Suppressor macrophage treated with lipopolysaccharide for 4 hours (primary cell): ENCODE measurements around the gene PCDHGB6.
"Not testable (repeated sequence)": the region's sequence is repeated elsewhere in the genome, so short reads cannot be mapped to it uniquely, and the experiment has no call there.

ENCODE experiments used
- DNase-seq: peaks from one replicate; pipeline ENCODE4 v3.0.0-alpha.2; 2020

Gene PCDHGB6

DNA sequence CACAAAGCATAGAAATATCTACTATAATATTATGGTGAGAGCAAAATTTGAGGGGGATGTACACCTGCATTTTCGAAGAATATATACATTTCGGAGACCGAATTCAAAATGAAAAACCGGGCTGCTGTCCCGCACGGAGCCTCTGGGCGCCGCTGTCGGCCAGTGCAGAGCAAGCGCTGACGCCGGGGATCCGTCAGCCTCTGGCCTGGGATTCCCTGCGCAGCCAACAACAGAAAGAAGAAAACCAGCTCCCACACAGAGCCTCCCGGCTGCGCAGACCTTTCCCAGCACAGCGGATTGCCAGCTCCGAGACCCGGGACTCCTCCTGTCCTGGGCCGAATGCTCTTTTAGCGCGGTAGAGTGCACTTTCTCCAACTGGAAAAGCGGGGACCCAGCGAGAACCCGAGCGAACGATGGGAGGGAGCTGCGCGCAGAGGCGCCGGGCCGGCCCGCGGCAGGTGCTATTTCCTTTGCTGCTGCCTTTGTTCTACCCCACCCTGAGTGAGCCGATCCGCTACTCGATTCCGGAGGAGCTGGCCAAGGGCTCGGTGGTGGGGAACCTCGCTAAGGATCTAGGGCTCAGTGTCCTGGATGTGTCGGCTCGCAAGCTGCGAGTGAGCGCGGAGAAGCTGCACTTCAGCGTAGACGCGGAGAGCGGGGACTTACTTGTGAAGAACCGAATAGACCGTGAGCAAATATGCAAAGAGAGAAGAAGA lies at the start of gene PCDHGB6:
Gene PCDHGB6 (plus strand): TSS at position 232 of the 716 bp plus-strand sequence. CDS start 182 bp downstream, at position 414.
- peak; percentile 57 for DNase-seq

DNA sequence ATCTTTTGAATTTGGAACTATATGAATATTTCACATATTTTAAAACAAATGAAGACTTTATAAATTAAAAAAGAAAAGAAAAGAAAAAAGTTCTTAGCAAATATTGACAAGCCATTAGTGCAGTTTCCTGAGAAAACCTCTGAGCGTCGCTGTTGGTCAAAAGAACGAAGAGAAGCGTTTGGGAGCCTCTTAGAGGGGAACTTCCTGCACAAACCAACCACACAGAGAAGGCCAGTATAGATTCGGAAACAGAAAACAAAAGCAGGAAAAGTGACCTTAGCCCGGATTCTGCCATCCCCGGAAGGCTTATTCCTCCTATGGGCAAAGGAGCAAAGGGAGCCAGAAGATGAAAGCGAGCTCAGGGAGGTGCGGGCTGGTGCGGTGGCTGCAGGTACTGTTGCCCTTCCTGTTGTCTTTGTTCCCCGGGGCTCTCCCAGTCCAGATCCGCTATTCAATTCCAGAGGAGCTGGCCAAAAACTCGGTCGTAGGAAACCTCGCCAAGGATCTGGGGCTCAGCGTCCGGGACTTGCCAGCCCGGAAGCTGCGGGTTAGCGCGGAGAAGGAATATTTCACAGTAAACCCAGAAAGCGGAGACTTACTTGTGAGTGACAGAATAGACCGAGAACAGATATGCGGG lies 47.9 kb upstream of the PCDHGB6 start, which contains the start of gene PCDHGB2:
Gene PCDHGB2 (plus strand): TSS at position 205 of the 637 bp plus-strand sequence. CDS start 142 bp downstream, at position 347.
- DNase-seq: peak; percentile 29

DNA sequence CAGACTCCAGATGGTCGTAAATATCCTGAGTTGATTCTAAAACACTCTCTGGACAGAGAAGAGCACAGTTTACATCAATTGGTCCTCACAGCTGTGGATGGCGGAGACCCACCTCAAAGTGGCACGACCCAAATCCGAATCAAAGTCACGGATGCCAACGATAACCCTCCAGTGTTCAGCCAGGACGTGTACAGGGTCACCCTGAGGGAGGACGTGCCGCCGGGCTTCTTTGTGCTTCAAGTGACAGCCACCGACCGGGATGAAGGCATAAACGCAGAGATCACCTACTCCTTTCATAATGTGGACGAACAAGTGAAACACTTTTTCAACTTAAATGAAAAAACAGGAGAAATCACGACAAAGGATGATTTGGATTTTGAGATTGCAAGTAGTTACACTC lies 47.1 kb upstream of the PCDHGB6 start:
- DNase-seq: no peak

DNA sequence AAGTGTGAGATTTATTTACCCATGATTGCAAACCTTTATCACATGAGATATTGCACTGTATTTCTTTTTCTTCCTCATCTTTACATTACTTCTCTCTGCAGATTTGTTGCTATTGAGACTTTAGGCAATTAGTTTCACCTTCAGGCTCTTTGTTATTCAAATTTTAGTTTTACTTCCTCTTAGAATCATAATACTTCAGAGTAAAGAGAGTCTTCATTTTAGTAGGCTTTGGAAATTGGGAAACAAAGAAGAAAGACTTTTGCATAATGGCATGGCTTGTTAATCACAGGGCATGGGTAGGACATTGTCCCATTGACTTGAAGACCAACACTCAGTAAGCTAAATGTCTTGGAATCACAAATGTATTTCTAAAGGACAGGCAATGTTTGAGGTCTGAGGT lies 45.1 kb upstream of the PCDHGB6 start:
- no peak for DNase-seq

DNA sequence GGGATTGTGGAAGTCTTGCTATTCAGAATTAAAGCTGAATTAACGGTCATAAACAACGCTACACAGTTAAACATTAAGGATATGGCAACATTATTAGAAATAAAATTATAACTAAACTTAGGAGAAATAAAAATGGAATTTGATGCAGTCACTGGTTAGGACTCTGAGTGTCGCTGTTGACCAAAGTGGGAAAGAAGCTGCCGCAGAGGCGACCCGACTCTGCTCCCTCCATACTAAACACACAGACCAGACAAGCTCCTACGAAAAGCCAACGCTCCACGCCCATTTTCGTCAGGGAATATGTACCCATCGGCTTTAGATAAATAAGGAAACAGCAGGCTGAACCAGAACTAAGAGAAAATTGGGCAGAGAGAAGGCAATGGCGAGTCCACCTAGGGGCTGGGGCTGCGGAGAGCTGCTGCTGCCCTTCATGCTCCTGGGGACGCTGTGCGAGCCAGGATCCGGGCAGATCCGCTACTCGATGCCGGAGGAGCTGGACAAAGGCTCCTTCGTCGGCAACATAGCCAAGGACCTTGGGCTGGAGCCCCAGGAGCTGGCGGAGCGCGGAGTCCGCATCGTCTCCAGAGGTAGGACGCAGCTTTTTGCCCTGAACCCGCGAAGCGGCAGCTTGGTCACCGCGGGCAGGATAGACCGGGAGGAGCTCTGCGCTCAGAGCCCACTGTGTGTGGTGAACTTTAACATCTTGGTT lies 43.7 kb upstream of the PCDHGB6 start, which contains the start of gene PCDHGA5:
Gene PCDHGA5 (plus strand): TSS at position 211 of the 709 bp plus-strand sequence. CDS start 169 bp downstream, at position 380.
- DNase-seq: no peak

DNA sequence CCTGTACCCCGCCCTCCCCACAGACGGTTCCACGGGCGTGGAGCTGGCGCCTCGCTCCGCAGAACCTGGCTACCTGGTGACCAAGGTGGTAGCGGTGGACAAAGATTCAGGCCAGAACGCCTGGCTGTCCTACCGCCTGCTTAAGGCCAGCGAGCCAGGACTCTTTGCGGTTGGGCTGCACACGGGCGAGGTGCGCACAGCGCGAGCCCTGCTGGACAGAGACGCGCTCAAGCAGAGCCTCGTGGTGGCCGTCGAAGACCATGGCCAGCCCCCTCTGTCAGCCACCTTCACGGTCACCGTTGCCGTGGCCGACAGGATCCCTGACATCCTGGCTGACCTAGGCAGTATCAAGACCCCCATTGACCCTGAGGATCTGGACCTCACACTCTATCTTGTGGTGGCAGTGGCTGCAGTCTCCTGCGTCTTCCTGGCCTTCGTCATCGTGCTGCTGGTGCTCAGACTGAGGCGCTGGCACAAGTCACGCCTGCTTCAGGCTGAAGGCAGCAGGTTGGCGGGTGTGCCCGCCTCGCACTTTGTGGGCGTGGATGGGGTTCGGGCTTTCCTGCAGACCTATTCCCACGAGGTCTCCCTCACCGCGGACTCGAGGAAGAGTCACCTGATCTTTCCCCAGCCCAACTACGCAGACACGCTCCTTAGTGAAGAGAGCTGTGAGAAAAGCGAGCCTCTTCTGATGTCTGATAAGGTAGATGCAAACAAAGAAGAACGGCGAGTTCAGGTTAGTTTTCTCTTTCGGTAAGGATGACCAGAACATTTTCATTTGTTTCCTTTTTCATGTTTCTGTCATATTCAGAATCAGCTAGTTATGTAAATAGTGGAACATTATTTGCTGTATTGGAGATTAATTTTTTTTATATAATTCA lies 41.6 kb upstream of the PCDHGB6 start:
- no peak for DNase-seq

DNA sequence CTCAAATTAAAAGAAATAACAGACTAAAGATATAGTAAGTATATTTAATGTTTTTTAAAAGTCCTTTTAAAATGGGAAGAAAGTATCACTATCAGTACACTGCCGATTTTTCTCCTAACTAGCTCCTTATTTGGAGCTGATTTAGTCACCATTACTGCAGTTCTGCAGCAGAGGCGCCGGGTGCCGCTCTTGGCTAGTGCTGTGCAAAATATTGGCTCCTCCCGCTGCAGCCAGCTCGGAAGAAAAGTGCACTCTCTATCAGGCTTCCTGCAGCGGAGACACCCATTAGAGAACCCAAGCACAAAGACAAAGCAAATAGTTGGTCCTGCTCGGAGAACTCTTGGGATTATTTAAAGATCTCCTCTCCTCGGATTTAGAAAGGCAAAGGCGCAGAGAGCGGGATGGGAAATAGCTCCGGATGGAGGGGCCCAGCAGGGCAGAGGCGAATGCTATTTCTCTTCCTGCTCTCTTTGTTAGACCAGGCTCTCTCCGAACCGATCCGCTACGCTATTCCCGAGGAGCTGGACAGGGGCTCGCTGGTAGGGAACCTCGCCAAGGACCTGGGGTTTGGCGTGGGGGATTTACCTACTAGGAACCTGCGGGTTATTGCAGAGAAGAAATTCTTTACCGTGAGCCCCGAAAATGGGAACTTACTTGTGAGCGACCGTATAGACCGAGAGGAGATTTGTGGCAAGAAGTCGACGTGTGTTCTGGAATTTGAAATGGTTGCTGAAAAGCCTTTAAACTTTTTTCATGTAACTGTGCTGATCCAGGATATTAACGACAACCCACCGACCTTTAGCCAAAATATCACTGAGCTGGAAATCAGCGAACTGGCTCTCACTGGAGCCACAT lies 37.6 kb upstream of the PCDHGB6 start, which contains the start of gene PCDHGB3:
Gene PCDHGB3 (plus strand): TSS at position 249 of the 855 bp plus-strand sequence. CDS start 153 bp downstream, at position 402.
- DNase-seq: peak; percentile 22

DNA sequence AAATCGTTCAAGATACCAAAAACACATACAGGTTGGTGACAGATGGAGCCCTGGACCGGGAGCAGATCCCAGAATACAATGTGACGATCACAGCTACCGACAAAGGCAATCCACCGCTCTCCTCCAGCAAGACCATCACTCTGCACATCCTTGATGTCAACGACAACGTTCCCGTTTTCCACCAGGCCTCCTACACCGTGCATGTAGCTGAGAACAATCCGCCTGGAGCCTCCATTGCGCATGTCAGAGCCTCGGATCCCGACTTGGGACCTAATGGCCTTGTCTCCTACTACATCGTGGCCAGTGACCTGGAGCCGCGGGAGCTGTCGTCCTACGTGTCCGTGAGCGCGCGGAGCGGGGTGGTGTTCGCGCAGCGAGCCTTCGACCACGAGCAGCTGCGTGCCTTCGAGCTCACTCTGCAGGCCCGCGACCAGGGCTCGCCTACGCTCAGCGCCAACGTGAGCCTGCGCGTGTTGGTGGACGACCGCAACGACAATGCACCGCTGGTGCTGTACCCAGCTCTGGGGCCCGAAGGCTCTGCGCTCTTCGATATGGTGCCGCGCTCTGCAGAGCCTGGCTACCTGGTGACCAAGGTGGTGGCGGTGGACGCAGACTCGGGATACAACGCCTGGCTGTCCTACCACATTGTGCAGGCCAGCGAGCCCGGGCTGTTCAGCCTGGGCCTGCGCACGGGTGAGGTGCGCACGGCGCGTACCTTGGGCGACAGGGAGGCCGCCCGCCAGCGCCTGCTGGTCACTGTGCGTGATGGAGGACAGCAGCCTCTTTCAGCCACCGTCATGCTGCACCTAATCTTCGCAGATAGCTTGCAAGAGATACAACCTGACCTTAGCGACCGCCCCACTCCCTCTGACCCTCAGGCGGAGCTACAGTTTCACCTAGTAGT lies 36.0 kb upstream of the PCDHGB6 start:
- DNase-seq: no peak

DNA sequence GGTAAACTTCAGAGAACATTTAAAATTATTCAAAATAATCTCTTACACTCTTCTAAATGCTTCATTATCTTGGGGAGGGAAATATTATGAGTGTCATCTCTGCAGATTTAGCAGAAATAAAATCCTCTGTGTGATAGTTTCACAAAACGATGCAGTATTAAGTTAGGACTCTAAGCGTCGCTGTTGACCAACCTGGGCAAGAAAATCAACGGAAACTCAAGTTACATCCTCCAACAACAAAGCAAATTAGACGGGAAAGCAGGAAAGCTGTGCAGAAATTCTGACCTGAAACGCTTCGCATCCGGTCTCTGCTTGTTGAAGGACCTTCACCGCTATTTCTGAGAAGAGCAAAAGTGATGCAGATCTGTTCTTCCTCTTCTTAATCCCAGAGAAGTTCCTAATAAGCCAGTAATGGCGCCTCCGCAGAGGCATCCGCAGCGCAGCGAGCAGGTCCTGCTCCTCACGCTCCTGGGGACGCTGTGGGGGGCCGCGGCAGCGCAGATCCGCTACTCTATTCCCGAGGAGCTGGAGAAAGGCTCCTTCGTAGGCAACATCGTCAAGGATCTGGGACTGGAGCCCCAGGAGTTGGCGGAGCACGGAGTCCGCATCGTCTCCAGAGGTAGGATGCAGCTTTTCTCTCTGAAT lies 34.0 kb upstream of the PCDHGB6 start, which contains the start of gene PCDHGA6:
Gene PCDHGA6 (plus strand): TSS at position 219 of the 645 bp plus-strand sequence. CDS start 193 bp downstream, at position 412.
- no peak for DNase-seq

DNA sequence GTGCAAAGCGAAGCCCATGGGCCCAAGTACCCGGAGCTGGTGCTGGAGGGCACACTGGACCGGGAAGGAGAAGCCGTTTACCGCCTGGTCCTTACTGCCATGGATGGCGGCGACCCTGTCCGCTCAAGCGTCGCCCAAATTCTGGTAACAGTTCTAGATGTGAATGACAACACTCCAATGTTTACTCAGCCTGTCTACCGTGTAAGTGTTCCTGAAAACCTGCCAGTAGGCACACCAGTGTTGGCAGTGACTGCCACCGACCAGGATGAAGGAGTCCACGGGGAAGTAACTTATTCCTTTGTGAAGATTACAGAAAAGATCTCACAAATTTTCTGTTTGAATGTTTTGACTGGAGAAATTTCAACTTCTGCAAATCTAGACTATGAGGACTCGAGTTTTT lies 33.2 kb upstream of the PCDHGB6 start:
- no peak for DNase-seq

DNA sequence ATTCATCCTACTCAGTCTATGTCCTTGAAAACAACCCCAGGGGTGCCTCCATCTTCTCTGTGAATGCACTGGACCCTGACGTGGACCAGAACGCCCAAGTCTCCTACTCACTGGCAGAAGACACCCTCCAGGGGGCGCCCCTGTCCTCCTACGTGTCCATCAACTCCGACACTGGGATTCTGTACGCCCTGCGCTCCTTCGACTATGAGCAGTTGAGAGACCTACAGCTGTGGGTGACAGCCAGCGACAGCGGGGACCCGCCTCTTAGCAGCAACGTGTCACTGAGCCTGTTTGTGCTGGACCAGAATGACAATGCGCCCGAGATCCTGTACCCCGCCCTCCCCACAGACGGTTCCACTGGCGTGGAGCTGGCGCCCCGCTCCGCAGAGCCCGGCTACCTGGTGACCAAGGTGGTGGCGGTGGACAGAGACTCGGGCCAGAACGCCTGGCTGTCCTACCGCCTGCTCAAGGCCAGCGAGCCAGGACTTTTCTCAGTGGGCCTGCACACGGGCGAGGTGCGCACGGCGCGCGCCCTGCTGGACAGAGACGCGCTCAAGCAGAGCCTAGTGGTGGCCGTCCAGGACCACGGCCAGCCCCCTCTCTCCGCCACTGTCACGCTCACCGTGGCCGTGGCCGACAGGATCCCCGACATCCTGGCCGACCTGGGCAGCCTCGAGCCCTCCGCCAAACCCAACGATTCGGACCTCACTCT lies 32.2 kb upstream of the PCDHGB6 start:
- not testable (repeated sequence) for DNase-seq

DNA sequence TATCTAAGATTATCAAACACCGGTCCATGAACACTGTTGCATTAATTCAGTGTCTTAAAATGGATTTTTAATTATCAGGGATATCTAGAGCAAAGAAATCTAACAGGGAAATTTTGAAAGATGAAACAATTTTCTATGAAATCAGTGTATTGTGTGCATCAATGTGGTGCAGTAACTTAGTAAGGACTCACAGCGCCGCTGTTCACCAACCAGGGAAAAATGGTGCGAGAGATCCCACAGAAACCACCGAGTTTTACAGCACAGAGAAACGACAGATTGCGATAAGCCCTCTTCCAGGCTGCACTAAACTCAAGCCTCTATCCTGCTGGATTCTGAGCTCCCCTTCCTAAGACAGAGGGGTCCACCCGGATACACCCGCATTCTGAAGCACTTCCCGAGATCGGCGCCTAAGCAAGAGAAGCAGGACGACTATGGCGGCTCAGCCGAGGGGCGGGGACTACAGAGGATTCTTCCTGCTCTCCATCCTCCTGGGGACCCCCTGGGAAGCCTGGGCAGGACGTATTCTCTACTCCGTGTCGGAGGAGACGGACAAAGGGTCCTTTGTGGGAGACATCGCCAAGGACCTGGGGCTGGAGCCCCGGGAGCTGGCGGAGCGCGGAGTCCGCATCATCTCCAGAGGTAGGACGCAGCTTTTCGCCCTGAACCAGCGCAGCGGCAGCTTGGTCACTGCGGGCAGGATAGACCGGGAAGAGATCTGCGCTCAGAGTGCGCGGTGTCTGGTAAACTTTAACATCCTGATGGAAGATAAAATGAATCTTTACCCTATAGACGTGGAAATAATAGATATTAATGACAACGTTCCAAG lies 25.1 kb upstream of the PCDHGB6 start, which contains the start of gene PCDHGA7:
Gene PCDHGA7 (plus strand): TSS at position 274 of the 826 bp plus-strand sequence. CDS start 158 bp downstream, at position 432.
- DNase-seq: no peak

DNA sequence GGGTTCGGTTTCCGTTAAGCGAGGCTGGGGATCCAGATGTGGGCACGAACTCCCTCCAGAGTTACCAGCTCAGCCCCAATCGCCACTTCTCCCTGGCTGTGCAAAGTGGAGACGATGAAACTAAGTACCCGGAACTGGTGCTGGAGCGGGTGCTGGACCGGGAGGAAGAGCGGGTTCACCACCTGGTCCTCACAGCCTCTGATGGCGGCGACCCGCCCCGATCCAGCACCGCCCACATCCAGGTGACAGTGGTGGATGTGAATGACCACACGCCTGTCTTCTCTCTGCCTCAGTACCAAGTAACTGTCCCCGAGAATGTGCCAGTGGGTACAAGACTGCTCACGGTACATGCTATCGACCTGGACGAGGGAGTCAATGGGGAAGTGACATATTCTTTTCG lies 24.5 kb upstream of the PCDHGB6 start:
- DNase-seq: no peak

DNA sequence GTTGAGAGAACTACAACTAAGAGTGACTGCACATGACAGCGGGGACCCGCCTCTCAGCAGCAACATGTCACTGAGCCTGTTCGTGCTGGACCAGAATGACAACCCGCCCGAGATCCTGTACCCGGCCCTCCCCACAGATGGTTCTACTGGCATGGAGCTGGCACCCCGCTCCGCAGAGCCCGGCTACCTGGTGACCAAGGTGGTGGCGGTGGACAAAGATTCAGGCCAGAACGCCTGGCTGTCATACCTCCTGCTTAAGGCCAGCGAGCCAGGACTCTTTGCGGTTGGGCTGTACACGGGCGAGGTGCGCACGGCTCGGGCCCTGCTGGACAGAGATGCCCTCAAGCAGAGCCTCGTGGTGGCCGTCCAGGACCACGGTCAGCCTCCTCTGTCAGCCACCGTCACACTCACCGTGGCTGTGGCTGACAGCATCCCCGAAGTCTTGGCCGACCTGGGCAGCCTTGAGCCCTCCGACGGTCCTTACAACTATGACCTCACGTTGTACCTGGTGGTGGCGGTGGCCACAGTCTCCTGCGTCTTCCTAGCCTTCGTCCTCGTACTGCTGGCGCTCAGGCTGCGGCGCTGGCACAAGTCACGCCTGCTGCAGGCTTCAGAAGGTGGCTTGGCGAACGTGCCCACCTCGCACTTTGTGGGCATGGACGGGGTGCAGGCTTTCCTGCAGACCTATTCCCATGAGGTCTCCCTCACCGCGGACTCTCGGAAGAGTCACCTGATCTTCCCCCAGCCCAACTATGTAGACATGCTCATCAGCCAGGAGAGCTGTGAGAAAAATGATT lies 23.2 kb upstream of the PCDHGB6 start:
- no peak for DNase-seq

DNA sequence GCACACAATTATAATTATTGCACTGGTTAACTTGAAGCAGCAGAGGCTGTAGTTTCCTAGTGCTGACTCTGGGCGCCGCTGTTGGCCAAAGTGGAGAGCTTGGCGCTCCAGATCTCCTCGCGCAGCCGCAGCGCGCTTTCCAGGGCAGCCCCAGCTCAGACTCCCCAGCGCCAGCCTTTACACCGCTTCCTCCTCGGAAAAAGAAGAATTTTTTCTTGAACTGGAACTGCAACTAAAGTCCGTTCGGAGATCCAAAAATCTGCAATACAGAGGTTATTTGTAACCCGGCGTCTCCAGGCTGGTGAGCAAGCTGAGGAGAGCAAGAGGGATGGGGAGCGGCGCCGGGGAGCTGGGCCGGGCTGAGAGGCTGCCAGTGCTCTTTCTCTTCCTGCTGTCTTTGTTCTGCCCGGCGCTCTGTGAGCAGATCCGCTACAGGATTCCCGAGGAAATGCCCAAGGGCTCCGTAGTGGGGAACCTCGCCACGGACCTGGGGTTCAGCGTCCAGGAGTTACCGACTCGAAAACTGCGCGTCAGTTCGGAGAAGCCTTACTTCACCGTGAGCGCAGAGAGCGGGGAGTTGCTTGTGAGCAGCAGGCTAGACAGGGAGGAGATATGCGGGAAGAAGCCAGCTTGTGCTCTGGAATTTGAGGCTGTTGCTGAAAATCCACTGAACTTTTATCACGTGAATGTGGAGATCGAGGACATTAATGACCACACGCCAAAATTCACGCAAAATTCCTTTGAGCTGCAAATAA lies 20.1 kb upstream of the PCDHGB6 start, which contains the start of gene PCDHGB4:
Gene PCDHGB4 (plus strand): TSS at position 142 of the 755 bp plus-strand sequence. CDS start 187 bp downstream, at position 329.
- DNase-seq: peak; percentile 29

DNA sequence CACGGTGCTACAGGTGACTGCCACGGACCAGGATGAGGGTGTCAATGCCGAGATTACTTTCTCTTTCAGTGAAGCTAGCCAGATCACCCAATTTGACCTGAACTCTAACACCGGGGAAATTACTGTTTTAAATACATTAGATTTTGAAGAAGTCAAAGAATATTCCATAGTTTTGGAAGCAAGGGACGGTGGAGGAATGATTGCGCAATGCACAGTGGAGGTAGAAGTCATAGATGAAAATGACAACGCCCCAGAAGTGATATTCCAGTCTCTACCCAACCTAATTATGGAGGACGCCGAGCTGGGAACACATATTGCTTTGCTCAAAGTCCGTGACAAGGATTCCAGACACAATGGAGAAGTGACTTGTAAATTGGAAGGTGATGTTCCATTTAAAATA lies 19.2 kb upstream of the PCDHGB6 start:
- DNase-seq: no peak
